Measurements from ENCODE around the gene LACTBL1. TPM values are rescaled to one million over a fixed set of nuclear protein-coding genes. Genes with fewer than 3 reads are reported as not detected.
A peak's percentile ranks its signal among the peaks of the same experiment; 100 is the strongest.

Gene LACTBL1
- total RNA-seq, 2 experiments from 2014 or later: not detected

DNA sequence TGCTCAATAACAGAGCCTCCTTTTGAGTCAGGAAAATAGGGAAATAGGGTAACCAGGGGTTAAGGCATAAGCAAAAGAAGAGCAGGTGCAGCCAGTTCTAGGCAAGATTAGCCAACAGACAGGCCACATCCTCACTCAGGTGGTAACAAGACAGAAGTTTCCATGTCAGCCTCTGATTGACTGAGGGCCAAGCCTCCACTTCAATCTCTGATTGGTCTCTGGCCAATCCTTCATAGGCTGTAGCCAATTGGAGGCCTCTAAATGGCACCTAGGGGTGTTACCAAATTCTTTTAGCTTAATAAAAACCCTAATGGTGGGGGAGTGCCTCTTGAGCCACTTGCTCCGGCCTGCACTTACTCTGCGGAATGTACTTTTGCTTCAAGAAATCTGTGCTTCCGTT, 37.2 kb downstream of the LACTBL1 start:
- H3K4me1 ChIP-seq (ENCODE audit: insufficient read depth, low read length): no peaks in the 10 kb centered on the region
- H3K36me3 ChIP-seq (ENCODE audit: insufficient read depth, low read length): no peaks in the 10 kb centered on the region
- CTCF ChIA-PET: no interaction called here
- no peak overlapping the region for H3K4me3 ChIP-seq (ENCODE audit: low read length)
- H3K27ac ChIP-seq (ENCODE audit: low read depth in 1 of 2, low read length in 2 of 2): no peak overlapping the region
- Mint-ChIP-seq H3K9me3 (peaks cover 3% of the 10 kb centered on the region), H3K27me3 (peaks cover 15% of the 10 kb centered on the region), H3K4me3 (no peak overlapping the region), H3K27ac (no peak overlapping the region), H3K4me1 (ENCODE audit: low read depth) (no peaks in the 10 kb centered on the region), H3K36me3 (ENCODE audit: low read depth) (no peaks in the 10 kb centered on the region)
- POLR2A ChIA-PET: no interaction called here
- ATAC-seq (ENCODE audit: poor library complexity) (no peak), DNase-seq (no peak)
- peaks cover 0 to 4% of the 10 kb centered on the region in 2 experiments for H3K27me3 ChIP-seq (ENCODE audit: control insufficient read depth in 1 of 2, insufficient read depth in 2 of 2, low read length in 2 of 2)
- intact Hi-C loops (cut with DNase I, micrococcal nuclease): no loop called here
- TF ChIP-seq, protein P1, sequence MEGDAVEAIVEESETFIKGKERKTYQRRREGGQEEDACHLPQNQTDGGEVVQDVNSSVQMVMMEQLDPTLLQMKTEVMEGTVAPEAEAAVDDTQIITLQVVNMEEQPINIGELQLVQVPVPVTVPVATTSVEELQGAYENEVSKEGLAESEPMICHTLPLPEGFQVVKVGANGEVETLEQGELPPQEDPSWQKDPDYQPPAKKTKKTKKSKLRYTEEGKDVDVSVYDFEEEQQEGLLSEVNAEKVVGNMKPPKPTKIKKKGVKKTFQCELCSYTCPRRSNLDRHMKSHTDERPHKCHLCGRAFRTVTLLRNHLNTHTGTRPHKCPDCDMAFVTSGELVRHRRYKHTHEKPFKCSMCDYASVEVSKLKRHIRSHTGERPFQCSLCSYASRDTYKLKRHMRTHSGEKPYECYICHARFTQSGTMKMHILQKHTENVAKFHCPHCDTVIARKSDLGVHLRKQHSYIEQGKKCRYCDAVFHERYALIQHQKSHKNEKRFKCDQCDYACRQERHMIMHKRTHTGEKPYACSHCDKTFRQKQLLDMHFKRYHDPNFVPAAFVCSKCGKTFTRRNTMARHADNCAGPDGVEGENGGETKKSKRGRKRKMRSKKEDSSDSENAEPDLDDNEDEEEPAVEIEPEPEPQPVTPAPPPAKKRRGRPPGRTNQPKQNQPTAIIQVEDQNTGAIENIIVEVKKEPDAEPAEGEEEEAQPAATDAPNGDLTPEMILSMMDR (IDR thresholded peaks at IDR 0.05): no peak
- H3K9me3 ChIP-seq (ENCODE audit: control insufficient read depth in 1 of 2, insufficient read depth in 1 of 2, low read length in 2 of 2): peaks cover under 1 to 5% of the 10 kb centered on the region in 2 experiments

DNA sequence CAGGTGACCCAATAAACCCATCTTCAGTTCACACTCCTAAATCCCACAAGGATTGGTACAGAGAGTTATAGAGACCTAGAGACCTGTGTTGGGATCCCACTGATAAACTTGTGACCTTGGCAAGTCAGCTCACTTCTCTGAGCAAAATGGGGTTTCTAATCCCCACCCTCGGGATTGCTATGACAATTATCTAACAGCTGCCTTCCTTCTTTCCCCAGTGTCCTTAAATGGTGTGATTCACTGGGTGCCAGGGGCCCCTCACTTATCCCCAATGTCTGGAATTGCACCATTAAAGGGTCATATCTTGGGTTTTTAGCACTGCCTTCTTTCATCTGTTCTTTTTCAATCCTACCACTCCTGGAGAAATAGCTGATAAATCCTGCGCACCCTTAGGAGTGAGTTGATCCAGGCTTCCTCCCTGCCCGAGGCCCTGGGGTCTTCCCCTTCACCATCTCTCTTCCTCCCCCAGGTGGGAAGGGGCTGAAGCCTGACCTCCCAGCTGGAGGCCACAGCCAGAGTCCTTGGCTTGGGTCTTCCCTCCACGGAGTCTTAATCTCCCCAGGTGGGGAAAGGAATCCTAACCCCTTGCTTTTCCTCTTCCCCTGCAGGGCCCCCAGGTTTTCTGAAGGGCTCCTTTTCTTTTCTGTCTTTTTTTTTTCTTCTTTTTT, 39.7 kb downstream of the LACTBL1 start:
- no peak overlapping the region for H3K4me3 ChIP-seq (ENCODE audit: low read length)
- TF ChIP-seq, protein P1 (IDR thresholded peaks at IDR 0.05): no peak
- peaks cover 19% of the 10 kb centered on the region for H3K27me3 Mint-ChIP-seq
- ATAC-seq (ENCODE audit: poor library complexity): no peak
- H3K9me3 Mint-ChIP-seq: no peaks in the 10 kb centered on the region
- no peaks in the 10 kb centered on the region for H3K4me1 ChIP-seq (ENCODE audit: insufficient read depth, low read length)
- ChIA-PET POLR2A (no interaction called here), CTCF (no interaction called here)
- DNase-seq: no peak
- no peaks in the 10 kb centered on the region for H3K36me3 Mint-ChIP-seq (ENCODE audit: low read depth)
- H3K27ac Mint-ChIP-seq: no peak overlapping the region
- peaks cover 0 to 3% of the 10 kb centered on the region in 2 experiments for H3K27me3 ChIP-seq (ENCODE audit: control insufficient read depth in 1 of 2, insufficient read depth in 2 of 2, low read length in 2 of 2)
- no peaks in the 10 kb centered on the region for H3K36me3 ChIP-seq (ENCODE audit: insufficient read depth, low read length)
- peaks cover 0 to 4% of the 10 kb centered on the region in 2 experiments for H3K9me3 ChIP-seq (ENCODE audit: control insufficient read depth in 1 of 2, insufficient read depth in 1 of 2, low read length in 2 of 2)
- H3K4me1 Mint-ChIP-seq (ENCODE audit: low read depth): no peaks in the 10 kb centered on the region
- intact Hi-C loops (cut with DNase I, micrococcal nuclease): no loop called here
- H3K27ac ChIP-seq (ENCODE audit: low read depth in 1 of 2, low read length in 2 of 2): no peak overlapping the region
- H3K4me3 Mint-ChIP-seq: no peak overlapping the region

DNA sequence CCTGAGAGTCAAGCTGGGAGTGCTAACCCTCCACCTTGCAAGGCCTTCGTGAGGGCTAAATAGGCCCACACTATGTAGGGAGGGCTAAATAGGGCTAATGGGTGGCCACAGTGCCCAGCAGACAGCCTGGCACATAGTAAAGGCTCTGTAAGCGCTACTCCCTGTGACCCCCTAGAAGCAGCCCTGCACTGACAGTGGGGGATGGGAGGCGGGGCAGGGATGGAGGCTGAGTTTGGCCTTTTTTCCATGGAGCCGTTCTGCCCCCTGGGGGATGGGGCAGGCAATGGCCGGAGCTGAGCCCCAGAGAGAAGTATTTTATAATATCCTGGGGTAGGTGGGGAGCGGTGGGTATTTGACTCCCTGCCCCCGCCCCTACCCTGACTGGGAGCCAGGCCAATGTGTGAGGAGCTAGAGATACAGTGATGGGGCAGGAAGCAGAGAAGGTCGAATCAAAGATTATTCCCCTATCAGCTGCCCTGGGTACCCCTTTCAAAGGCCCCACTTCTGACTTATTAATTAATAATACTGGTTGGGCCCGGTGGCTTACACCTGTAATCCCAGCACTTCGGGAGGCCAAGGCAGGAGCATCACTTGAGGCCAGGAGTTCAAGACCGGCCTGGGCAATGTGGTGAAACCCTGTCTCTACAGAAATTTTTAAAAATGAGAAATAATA, 42.3 kb downstream of the LACTBL1 start:
- H3K9me3 ChIP-seq (ENCODE audit: control insufficient read depth in 1 of 2, insufficient read depth in 1 of 2, low read length in 2 of 2): peaks cover 0 to 4% of the 10 kb centered on the region in 2 experiments
- H3K4me1 ChIP-seq (ENCODE audit: insufficient read depth, low read length): no peaks in the 10 kb centered on the region
- no peaks in the 10 kb centered on the region for H3K36me3 ChIP-seq (ENCODE audit: insufficient read depth, low read length)
- no peak overlapping the region for H3K27ac ChIP-seq (ENCODE audit: low read depth in 1 of 2, low read length in 2 of 2)
- no peaks in the 10 kb centered on the region for H3K9me3 Mint-ChIP-seq
- peaks cover 29% of the 10 kb centered on the region for H3K27me3 Mint-ChIP-seq
- ATAC-seq (ENCODE audit: poor library complexity) (no peak), DNase-seq (peak in 4 of 14 experiments; percentile 3 to 30 (median 14))
- H3K4me3 Mint-ChIP-seq: no peak overlapping the region
- H3K27me3 ChIP-seq (ENCODE audit: control insufficient read depth in 1 of 2, insufficient read depth in 2 of 2, low read length in 2 of 2): peaks cover 0 to 3% of the 10 kb centered on the region in 2 experiments
- ChIA-PET POLR2A (no interaction called here), CTCF (interaction anchor here (1.7 kb wide), 1 partner anchor 226 kb away, joined by 5 read pairs; no protein-coding TSS in a partner anchor)
- H3K27ac Mint-ChIP-seq: no peak overlapping the region
- H3K4me1 Mint-ChIP-seq (ENCODE audit: low read depth): no peaks in the 10 kb centered on the region
- no peaks in the 10 kb centered on the region for H3K36me3 Mint-ChIP-seq (ENCODE audit: low read depth)
- TF ChIP-seq, protein P1 (IDR thresholded peaks at IDR 0.05): no peak
- intact Hi-C loops (cut with DNase I, micrococcal nuclease): no loop called here
- no peak overlapping the region for H3K4me3 ChIP-seq (ENCODE audit: low read length)

Data from CD4-positive, alpha-beta T cell (primary cell).